Hepatic stellate cell (primary cell): ENCODE data around the gene RPS6KA5.
"Not testable (repeated sequence)": the region's sequence is repeated elsewhere in the genome, so short reads cannot be mapped to it uniquely, and the experiment has no call there.

Experiments
- DNase-seq: peaks from one replicate; pipeline ENCODE4 v3.0.0; 2011; ENCODE audit warnings: low spot score

Gene RPS6KA5

DNA sequence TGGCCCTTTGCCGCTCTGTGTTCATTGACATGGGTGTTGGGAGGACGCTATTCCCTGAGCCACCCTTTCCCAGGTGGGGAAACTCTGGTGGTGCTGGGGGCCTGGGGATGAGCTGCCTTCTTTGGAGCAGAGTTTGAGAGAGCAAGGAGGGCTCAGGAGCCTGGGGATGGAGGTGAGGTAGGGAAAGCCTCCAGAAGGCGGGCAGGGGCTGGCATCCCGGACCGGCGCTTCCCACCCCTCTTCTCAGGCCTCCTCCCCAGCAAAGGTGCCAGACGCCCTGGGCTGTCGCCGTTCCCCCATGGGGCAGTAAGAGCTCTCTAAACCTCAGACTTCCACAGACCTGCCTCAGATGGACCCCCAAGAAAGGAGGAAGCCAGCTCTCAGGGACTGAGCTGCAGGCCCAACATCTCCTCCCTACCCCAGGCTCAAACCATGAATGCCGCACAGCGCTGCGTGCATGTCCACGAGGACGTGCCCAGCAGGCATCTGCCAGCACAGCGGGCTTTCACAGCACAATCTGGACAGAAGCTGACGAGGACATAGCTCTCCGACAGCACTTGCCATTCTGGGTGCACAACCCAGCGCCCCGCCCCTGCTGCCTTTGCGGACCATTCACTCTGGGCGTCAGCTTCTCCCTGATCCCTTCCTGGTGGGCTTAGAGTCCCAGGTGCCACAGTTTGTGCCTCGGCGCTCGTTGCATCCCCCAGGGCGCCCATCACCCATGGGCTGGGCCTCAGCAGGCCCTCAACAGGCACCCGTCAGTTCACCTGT is 229.3 kb downstream of the RPS6KA5 start:
- no peak for DNase-seq

DNA sequence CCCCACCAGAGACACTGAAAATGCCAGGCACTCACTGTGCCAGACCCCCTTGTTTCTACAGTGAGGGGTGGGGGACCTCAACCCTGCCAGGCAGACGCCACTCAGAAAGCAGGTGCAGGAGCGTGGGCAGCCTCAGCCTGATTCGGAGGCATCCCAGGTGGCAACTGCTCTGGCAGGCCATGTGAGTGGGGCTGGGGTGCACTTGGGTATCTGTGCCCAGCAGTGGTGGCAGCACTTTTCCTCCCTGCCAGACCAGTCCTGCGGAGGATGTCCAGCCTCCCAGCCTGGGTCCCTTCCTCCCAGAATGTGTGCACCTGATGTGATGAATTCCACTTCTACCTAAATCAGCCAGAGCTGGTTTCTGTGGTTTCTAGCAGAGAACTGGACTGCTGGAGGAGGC is 230.8 kb downstream of the RPS6KA5 start:
- DNase-seq: no peak

GRCh38 chr14:90828642-90829487 is 231.6 kb downstream of the RPS6KA5 start:
- peak; percentile 62 for DNase-seq

- peak; percentile 99 for DNase-seq
These were observed 232.4 kb downstream of the RPS6KA5 start for GRCh38 chr14:90827919-90828610.

DNA sequence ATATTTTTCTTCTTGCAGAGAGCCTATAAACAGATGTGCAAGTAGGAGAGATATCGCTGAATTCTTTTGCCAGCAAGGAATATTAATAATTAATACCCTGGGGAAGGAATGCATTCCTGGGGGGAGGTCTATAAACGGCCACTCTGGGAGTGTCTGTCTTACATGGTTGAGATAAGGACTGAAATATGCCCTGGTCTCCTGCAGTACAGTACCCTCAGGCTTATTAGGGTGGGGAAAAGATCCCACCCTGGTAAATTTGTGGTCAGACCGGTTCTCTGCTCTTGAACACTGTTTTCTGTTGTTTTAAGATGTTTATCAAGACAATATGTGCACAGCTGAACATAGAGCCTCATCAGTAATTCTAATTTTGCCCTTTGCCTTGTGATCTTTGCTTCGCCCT is 236.9 kb downstream of the RPS6KA5 start:
- DNase-seq: not testable (repeated sequence)

DNA sequence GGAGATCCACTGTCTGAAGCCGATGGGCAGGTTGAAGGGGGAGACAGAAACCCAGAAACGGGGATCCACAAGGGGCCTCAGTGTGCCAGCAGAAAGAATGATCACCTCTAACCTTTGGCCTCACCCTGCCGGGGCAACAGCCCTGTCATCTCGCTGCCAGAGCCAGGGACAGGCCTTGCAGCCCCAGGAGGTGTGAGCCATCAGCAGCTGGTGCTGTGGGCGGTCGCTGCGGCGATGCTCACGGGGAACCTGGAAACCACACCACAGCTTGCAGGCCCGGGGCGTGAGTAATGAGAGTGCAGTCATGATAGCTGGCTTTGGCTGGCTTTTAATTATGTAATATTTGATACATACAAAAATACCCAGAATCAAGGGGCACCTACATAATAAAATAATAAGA is 239.5 kb downstream of the RPS6KA5 start:
- DNase-seq: no peak

DNA sequence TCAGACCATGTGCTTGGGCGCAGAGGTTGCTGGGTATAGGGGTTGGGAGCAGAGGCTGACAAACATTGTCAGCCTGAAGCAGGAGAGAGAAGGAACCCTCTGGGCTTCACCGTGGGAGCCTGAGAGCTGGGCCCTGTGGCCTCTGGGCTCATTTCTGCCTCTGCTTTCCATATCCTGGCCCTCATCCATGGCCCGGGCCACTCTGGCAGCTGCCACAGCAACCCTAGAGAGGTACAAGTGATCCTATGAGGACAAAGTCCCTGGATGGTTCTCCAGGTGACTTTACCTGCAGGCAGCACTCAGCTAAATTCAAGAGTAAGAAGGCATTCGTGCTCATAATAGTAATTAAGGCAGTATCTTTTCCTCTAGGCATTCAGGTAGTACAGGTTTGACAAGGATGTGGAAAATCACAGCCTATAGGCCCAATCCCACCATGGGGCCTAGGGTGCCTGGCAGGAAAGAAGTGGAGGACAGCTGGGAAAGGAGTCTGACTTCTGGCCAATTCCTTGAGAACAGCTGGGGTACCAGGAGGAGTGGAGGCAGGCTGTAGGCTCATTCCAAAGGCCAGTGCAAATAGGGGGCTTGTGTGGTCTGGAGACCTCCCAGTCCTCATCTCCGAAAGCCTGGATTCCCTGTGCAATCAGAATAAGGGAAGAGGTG is 240.6 kb downstream of the RPS6KA5 start:
- DNase-seq: no peak

DNA sequence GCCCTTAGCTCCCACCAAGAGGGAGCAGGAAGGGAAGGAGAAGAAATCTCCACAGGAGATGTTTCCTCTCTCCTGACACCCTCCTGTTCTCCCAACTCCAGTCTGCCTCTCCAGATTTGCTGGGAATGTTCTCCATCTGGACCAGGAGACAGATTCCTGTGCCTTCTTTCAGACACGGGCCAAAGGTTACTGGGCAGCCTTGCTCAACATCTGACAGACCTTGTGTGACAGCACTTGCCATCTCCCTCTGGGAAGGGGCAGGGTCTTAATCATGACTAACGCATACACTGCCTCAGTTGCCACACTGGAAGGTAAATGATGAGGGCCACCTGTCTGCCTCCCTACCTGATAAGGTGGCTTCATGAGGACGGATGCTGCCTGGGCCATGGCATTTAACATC is 241.7 kb downstream of the RPS6KA5 start:
- no peak for DNase-seq

GRCh38 chr14:90816681-90817436 is 243.6 kb downstream of the RPS6KA5 start:
- DNase-seq: no peak

DNA sequence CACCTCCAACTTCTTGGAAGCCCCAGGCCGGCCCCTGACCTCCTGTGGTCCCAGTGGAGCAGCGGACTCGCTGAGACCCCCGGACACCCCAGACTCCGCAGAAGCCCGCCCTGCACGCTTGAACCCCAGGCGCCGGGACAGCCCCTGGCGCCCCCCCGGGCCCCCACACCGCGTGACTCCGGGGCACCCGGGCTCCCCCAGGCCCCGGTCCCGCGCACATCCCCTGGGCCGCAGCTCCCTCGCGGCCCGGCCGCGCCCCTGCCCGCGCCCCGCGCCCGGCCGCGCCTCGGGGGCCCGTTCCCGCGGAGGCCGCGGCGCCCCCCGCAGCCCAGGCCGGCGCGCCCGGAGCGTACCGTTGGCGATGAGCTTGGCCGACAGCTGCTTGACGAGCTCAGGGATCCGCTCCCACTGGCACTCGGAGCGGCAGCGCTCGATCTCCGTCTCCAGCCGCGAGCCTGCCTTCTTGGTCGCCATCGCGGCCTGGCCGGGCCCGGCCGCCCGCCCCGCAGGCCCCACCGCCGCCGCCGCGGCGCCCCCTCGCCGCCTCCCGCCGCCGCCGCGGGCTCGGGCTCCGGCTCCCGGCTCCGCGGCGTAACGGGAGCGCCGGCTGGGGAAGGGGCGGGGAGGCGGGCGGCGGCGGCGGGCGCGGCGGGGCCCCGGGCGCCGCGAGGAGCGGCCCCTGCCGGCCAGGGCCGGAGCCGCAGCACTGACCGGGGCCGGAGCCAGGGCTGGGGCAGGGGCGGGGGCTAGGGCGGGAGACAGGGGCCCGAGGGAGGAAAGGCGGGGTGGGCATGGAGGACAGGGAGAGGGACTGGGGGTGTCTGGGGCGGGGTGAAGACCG is 244.4 kb downstream of the RPS6KA5 start, which contains the start of gene TTC7B:
Gene TTC7B (minus strand): TSS at position 609 of the 841 bp plus-strand sequence. CDS start 135 bp downstream, at position 474.
- peak; percentile 86 for DNase-seq

DNA sequence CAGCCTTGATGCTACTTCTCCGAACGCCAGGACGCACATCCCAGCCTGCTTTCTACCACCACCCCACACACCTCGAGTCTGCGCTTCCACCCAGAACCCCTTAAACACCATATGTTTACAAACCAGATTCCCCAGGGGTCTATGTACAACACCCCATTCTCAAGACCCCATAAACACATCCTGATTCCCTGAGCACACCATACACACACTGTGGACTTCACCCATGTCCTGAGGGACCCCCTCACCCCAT is 244.9 kb downstream of the RPS6KA5 start:
- DNase-seq: no peak

- no peak for DNase-seq
These were observed 245.5 kb downstream of the RPS6KA5 start for GRCh38 chr14:90814806-90815571.

GRCh38 chr14:90813442-90813841 is 247.0 kb downstream of the RPS6KA5 start:
- no peak for DNase-seq

DNA sequence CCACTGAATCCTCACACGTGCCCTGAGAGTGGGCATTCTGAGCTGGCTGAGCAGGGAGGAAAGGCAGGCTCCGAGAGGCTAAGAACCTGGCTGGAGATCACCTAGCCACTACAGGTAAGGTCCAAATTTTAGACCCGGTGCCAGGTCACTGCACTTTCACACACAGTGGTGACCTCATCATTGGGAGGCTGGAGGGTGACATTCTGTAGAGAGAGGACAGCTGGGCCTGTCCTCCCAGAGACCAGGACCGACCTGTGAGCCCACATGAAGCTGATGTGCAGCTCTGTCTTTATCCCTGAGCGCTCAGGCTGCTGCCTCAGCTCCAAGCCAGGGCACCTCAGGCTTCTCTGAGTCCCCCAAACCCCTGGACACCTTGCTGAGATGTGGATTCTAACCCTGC is 248.3 kb downstream of the RPS6KA5 start:
- no peak for DNase-seq

DNA sequence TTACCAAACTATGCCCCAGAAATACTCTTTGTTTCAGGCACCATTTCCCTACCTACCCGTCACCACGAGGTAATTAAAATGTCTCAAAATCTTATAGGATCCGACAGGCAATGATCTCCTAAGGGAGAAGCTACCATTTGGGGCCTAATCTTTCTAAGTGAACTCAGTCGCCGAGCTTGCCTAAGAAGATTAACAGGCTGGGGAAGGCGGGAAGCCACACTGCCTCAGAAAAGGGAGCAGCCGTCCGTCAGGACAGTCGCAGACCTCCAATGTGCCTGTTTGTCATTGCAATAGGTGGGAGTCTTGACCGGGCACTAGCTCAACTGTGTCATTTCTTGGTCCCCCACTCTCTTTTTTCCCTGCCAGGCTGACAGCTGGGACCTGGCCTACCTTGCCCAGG is 248.8 kb downstream of the RPS6KA5 start:
- DNase-seq: no peak

DNA sequence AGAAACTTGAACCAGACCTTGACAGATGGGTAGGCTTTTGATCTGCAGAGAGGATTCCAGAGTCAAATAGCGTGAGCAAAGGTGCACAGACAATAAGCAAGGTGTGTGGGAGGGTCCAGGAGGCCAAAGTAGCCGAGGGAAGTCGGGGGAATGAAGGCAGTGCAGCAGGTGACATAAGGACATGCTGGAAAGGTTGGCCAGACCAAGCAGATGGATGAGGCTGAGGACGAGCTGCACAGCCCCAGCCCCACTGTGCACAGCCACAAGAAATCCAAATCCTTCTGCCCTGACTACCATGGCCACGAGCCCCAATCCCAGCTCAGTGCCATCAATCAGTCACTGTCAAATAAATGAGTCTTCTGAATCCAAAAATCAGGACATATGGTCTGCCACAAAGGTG is 249.6 kb downstream of the RPS6KA5 start:
- DNase-seq: no peak

DNA sequence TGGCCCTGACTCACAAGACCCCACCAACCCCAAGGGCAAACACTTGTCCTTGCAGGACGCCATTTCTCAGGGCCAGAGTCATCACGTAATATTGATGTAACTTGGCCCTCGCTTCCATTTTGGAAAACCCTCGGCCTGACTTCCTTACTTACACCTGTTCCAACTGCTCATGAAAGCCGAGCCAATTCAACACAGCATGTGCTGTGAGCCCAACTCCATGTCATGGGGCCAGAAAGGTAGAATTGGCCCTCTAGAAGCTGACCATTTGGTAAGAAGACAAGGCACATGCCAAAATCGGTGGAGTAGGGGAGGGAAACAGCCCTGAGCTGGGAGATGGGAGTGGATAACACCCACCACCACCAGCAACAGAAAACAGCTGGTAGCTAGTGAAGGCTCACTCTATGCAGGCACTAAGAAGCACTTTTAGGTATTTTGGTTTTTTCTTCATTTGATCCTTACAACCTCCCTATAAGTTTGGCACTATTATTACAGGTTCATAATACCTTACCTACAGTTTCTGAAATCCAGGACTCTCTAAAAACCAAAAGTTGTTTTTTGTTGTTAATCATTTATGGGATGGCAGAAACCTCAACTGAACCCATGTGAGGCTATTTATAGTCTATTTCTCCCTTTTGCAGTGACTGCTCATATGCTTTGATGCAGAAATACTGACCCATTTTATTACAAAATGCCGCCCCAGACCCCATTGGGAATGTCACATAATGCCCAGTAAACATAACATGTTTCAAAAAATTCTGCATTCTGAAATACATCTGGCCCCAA is 250.7 kb downstream of the RPS6KA5 start:
- DNase-seq: no peak

DNA sequence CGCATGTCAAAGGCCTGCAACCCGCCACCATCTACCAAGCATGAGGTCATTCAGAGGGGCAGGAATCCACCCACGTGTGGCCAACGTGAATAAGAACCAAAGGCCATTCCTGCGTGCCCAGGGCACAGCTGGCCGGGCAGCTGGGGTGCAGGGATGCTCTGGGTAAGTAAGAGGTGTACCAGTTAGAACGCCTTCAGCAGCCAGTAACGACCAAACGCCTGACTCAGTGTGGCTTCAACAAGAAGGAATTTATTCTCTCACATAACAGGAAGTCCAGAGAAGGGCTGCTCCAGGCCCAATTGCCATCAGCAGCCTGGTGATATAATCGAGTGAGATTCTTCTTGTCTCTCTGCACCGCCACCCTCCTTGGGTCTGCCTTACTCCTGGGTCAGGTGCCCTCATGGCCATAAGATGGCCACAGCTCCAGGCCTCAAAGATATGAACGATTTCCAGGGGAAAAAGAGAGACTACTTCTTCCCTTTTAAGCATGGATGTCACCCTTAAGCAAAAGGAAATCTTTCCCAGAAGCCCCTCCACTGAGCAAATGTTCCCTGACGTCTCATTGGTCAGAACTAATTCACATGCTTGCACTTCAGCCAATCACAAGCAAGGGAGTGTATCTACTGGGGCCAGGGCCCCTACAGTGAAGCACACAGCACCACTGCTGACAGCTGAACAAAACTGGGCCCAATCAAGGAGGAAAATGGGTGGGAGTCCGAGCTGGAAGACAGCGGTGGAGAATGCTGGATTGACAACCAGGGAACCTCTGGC is 251.5 kb downstream of the RPS6KA5 start:
- no peak for DNase-seq
